ENCODE measurements around the gene PWWP2B. TPM values are rescaled to one million over a fixed set of nuclear protein-coding genes. Genes with fewer than 3 reads are reported as not detected.

The PWWP2B gene
- total RNA-seq, 6 experiments from 2014 or later = 3.0 to 12.2 (median 5.1) TPM

- intact Hi-C loops (cut with DNase I) = loop anchor here in 1 of 2 donors (10.0 kb wide), 1 partner anchor 62 kb away; the partner anchor contains the start of gene LRRC27
Measured at GRCh38 chr10:132396494-132397035, 435 bp upstream of the PWWP2B start.

GRCh38 chr10:132397671-132398565 is 918 bp downstream of the PWWP2B start:
- ATAC-seq (peak; percentile 58 to 69 (median 64)), DNase-seq (peak; percentile 79 to 81 (median 81))
- H3K9me3 ChIP-seq = no peaks in the 10 kb centered on the region
- H3K4me1 ChIP-seq = peaks cover 0 to 10% (median 3%) of the 10 kb centered on the region in 4 donors
- H3K27ac ChIP-seq = peak overlapping the region; percentile 75 to 87 (median 78)
- TF ChIP-seq POLR2A (IDR thresholded peaks at IDR 0.05) (no peak), CTCF (IDR thresholded peaks at IDR 0.05) (no peak)
- intact Hi-C loops (cut with DNase I) = loop anchor here in 1 of 2 donors (10.0 kb wide), 1 partner anchor 63 kb away; the partner anchor contains the start of gene LRRC27
- H3K36me3 ChIP-seq = no peaks in the 10 kb centered on the region
- H3K4me3 ChIP-seq = peak overlapping the region; percentile 66 to 74 (median 67)
- 19% methylated on average over 21 of the region's 40 CpGs for whole genome bisulfite sequencing (ENCODE audit: insufficient coverage, low coverage, low lambda C conversion rate, missing lambda C conversion rate)
- H3K27me3 ChIP-seq = no peaks in the 10 kb centered on the region

More at GRCh38 chr10:132396494-132397035, 435 bp upstream of the PWWP2B start:
- Histone ChIP-seq H3K27ac (peak overlapping the region; percentile 84 to 89 (median 87)), H3K27me3 (no peaks in the 10 kb centered on the region), H3K9me3 (no peaks in the 10 kb centered on the region), H3K4me1 (peaks cover 0 to 10% (median 3%) of the 10 kb centered on the region in 4 donors), H3K4me3 (peak overlapping the region; percentile 49 to 66 (median 50)), H3K36me3 (no peaks in the 10 kb centered on the region)
- WGBS (ENCODE audit: insufficient coverage, low coverage, low lambda C conversion rate, missing lambda C conversion rate) = no CpG with 5 or more reads among the region's 80 CpGs
- TF ChIP-seq CTCF (IDR thresholded peaks at IDR 0.05) (peak in 3 of 4 donors; percentile 9 to 39 (median 24)), POLR2A (IDR thresholded peaks at IDR 0.05) (no peak)
- DNase-seq (peak in 2 of 3 donors; percentile 70 to 72), ATAC-seq (peak; percentile 28 to 50 (median 40))

GRCh38 chr10:132398566-132398991 is 1.6 kb downstream of the PWWP2B start:
- WGBS (ENCODE audit: insufficient coverage, low coverage, low lambda C conversion rate, missing lambda C conversion rate) = no CpG with 5 or more reads among the region's 13 CpGs
- Histone ChIP-seq H3K4me3 (no peak overlapping the region), H3K4me1 (peaks cover 0 to 10% (median 3%) of the 10 kb centered on the region in 4 donors), H3K27me3 (no peaks in the 10 kb centered on the region), H3K27ac (no peak overlapping the region), H3K36me3 (no peaks in the 10 kb centered on the region), H3K9me3 (no peaks in the 10 kb centered on the region)
- TF ChIP-seq POLR2A (IDR thresholded peaks at IDR 0.05) (no peak), CTCF (IDR thresholded peaks at IDR 0.05) (no peak)
- ATAC-seq (no peak), DNase-seq (peak in 2 of 3 donors; percentile 25 to 57)
- intact Hi-C loops (cut with DNase I) = loop anchor here in 1 of 2 donors (10.0 kb wide), 1 partner anchor 64 kb away; the partner anchor contains the start of gene LRRC27

- Histone ChIP-seq H3K4me1 (peaks cover 0 to 10% (median 3%) of the 10 kb centered on the region in 4 donors), H3K9me3 (no peaks in the 10 kb centered on the region), H3K27ac (no peak overlapping the region), H3K27me3 (no peaks in the 10 kb centered on the region), H3K36me3 (no peaks in the 10 kb centered on the region), H3K4me3 (no peak overlapping the region)
- WGBS (ENCODE audit: insufficient coverage, low coverage, low lambda C conversion rate, missing lambda C conversion rate) = no CpG with 5 or more reads among the region's 27 CpGs
- TF ChIP-seq POLR2A (IDR thresholded peaks at IDR 0.05) (no peak), CTCF (IDR thresholded peaks at IDR 0.05) (no peak)
- intact Hi-C loops (cut with DNase I) = loop anchor here in 1 of 2 donors (10.0 kb wide), 1 partner anchor 65 kb away; the partner anchor contains the start of gene LRRC27
- DNase-seq (peak in 2 of 3 donors; percentile 28 to 43), ATAC-seq (no peak)
Measured at GRCh38 chr10:132399117-132400035, 2.4 kb downstream of the PWWP2B start.
